ENCODE measurements around the gene ATRNL1.
"Not testable (repeated sequence)": the region's sequence is repeated elsewhere in the genome, so short reads cannot be mapped to it uniquely, and the experiment has no call there.

The ATRNL1 gene

DNA sequence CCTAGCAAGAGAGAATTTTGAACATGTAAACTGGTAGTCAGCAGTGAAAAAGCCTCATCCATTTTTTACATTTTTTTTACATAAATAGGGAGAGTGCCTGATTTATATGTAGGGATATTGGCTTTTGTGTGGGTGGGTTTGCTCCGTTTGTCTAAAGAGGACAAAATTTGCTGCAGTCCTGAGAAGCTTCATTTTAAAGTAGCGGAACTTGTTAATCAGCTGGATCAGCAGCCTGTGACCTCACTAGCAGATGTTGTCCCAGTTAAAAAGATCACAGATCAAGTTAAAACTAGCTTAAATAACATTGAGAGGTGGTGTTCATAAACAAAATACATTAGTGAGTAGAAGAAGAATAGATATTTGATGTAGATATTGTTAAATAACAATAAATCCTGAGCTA, 2.6 kb downstream of the ATRNL1 start:
- no peak overlapping the region for H3K4me3 ChIP-seq (ENCODE audit: low read length)
- no peak for DNase-seq (ENCODE audit: low read depth)
- TF ChIP-seq, protein P1, sequence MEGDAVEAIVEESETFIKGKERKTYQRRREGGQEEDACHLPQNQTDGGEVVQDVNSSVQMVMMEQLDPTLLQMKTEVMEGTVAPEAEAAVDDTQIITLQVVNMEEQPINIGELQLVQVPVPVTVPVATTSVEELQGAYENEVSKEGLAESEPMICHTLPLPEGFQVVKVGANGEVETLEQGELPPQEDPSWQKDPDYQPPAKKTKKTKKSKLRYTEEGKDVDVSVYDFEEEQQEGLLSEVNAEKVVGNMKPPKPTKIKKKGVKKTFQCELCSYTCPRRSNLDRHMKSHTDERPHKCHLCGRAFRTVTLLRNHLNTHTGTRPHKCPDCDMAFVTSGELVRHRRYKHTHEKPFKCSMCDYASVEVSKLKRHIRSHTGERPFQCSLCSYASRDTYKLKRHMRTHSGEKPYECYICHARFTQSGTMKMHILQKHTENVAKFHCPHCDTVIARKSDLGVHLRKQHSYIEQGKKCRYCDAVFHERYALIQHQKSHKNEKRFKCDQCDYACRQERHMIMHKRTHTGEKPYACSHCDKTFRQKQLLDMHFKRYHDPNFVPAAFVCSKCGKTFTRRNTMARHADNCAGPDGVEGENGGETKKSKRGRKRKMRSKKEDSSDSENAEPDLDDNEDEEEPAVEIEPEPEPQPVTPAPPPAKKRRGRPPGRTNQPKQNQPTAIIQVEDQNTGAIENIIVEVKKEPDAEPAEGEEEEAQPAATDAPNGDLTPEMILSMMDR (IDR thresholded peaks at IDR 0.05; ENCODE audit: insufficient read depth, low read depth, low read length, missing control alignments) = no peak

DNA sequence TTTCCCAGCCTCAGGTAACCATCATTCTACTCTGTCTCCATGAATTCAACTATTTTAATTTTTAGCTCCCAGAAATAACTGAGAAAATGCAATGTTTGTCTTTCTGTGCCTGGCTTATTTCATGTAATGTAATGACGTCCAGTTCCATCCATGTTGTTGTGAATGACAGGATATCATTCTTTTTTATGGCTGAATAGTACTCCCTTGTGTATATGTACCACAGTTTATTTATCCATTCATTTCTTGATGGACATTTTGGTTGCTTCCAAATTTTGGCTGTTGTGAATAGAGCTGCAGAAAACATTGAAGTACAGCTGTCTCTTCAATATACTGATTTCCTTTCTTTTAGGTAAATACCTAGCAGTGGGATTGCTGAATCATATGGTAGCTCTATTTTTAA, 10.5 kb downstream of the ATRNL1 start:
- H3K4me3 ChIP-seq (ENCODE audit: low read length) = no peak overlapping the region
- TF ChIP-seq, protein P1 (IDR thresholded peaks at IDR 0.05; ENCODE audit: insufficient read depth, low read depth, low read length, missing control alignments) = no peak
- DNase-seq (ENCODE audit: low read depth) = no peak

DNA sequence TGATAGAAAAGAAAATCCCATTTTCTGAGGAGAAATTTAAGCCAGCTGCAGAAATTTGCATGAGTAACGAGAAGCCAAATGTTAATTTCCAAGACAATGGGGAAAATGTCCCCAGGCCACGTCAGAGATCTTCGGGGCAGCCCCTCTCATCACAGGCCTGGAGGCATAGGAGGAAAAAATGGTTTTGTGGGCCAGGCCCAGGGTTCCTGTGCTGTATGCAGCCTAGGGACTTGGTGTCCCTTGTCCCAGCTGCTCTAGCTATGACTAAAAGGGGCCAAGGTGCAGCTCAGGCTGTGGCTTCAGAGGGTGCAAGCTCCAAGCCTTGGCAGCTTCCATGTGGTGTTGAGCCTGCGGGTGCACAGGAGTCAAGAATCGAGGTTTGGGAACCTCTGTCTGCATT, 12.2 kb downstream of the ATRNL1 start:
- not testable (repeated sequence) for DNase-seq (ENCODE audit: low read depth); H3K4me3 ChIP-seq (ENCODE audit: low read length)

DNA sequence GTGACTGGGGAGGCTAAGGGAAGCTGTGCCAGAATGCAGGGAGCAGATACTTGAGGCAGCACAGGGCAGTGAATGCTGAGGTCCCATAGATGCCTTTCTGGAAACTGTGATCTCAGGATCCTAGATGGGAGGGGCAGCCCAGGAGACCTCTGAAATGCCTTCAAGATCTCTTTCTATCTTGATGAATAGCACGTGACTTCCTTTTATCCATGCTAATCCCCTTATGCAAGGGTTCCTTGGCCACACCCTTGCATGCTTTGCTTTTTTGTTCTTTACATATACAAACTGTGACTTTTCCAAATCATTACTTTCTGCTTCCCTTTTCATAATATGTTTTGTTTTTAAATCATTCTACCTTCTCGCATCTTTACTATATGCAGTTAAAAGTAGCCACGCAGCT, 14.7 kb downstream of the ATRNL1 start:
- TF ChIP-seq, protein P1 (IDR thresholded peaks at IDR 0.05; ENCODE audit: insufficient read depth, low read depth, low read length, missing control alignments) = no peak
- no peak for DNase-seq (ENCODE audit: low read depth)
- H3K4me3 ChIP-seq (ENCODE audit: low read length) = no peak overlapping the region

DNA sequence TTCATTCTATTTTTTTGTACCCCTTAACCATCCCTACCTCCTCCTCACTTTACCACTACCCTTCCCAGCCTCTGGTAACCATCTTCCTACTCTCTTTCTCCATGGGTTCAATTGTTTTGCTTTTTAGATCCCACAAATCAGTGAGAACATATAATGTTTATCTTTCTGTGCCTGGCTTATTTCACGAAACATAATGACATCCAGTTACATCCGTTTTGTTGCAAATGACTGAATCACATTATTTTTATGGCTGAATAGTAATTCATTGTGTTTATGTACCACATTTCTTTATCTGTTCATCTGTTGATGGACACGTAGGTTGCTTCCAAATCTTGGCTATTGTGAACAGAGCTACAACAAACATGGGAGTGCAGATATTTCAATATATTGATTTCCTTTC, 24.1 kb downstream of the ATRNL1 start:
- TF ChIP-seq, protein P1 (IDR thresholded peaks at IDR 0.05; ENCODE audit: insufficient read depth, low read depth, low read length, missing control alignments) = no peak
- DNase-seq (ENCODE audit: low read depth) = no peak
- no peak overlapping the region for H3K4me3 ChIP-seq (ENCODE audit: low read length)

DNA sequence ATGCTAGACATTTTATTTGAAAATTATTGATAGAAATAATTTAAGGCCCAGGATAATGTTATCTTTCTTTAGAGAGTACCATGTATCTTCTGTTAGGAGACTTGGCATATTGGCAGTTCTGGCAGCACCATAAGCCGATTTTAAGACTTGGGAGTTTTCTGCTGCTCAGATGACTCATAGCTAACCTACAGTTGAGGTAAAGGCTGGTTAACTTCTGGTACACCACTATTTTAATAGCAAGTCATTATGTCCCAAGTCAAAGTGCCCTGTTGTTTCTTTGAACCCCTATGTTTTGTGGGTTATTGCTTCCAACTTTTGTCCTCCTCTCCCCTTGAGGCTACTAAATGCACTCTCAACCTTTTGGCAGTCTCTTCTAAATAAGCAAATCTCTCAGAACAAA, 25.2 kb downstream of the ATRNL1 start:
- H3K4me3 ChIP-seq (ENCODE audit: low read length) = no peak overlapping the region
- TF ChIP-seq, protein P1 (IDR thresholded peaks at IDR 0.05; ENCODE audit: insufficient read depth, low read depth, low read length, missing control alignments) = no peak
- peak; percentile 29 for DNase-seq (ENCODE audit: low read depth)

DNA sequence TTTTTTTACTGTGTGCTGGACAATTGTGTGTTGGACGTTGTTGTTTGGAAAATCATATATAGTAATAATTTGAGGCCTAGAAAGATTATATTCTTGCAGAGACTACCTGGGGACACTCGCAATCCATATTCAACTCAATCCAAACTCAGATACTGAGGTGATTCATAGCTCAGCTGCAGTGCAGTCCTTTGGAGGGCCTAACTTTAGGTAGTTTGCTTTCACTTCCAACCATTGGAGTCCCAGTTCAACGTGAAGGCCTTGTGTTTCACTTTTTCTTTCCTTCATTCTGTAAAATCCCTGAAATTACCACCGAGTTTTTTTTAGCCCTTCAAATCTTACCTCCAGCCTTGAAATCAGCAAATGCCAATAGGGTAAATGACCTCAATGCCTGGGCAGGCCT, 32.3 kb downstream of the ATRNL1 start:
- DNase-seq (ENCODE audit: low read depth) = no peak
- TF ChIP-seq, protein P1 (IDR thresholded peaks at IDR 0.05; ENCODE audit: insufficient read depth, low read depth, low read length, missing control alignments) = no peak
- no peak overlapping the region for H3K4me3 ChIP-seq (ENCODE audit: low read length)

DNA sequence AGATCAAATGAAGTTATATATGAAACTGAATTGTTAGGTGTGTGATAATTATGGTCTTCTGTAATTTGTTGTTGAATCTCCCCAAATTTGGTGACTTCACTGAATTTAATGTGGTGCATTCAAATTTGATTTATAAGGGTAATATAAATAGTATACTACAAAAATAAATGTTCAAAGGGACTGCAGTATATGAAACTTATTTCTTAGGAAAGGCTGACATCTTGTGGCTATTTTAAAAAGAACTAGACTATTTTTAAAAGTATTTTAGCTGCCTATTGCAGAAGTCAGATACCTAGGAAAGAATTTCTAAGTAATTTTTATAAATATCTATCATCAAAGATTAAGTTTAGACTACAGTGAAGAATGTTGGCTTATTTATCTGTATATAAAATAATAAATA, 36.6 kb downstream of the ATRNL1 start:
- no peak overlapping the region for H3K4me3 ChIP-seq (ENCODE audit: low read length)
- peak; percentile 48 for DNase-seq (ENCODE audit: low read depth)
- TF ChIP-seq, protein P1 (IDR thresholded peaks at IDR 0.05; ENCODE audit: insufficient read depth, low read depth, low read length, missing control alignments) = no peak

All from epithelial cell of esophagus (primary cell).